Esophagus muscularis mucosa (tissue), 4 donors: ENCODE results near the gene NEUROD2. TPM values are rescaled to one million over a fixed set of nuclear protein-coding genes. Genes with fewer than 3 reads are reported as not detected.
A peak's percentile ranks its signal among the peaks of the same experiment; 100 is the strongest.

ENCODE experiments used
- DNase-seq: peaks from one replicate; pipeline ENCODE4 v3.0.0-alpha.2; 2017; ENCODE audit errors: extremely low spot score
- H3K27ac ChIP-seq, 4 donors: fragments of 200-600 bp; sonication (generic); replicated peaks in 1 of 4; 1 replicate in 3 of 4; 2 replicates in 1 of 4; pipeline ENCODE4 v1.5.1; 2016 to 2019; ENCODE audit warnings: mild to moderate bottlenecking in 1 of 4
- H3K27me3 ChIP-seq, 4 donors: fragments of 200-600 bp; sonication (generic); one replicate each; pipeline versions ENCODE4 v1.5.1 to v1.6.0; 2016 to 2019
- H3K36me3 ChIP-seq, 4 donors: fragments of 200-600 bp; sonication (generic); one replicate each; pipeline ENCODE4 v1.5.1; 2016 to 2019
- H3K4me1 ChIP-seq, 4 donors: fragments of 200-600 bp; sonication (generic); one replicate each; pipeline ENCODE4 v1.5.1; 2016 to 2019
- H3K4me3 ChIP-seq, 4 donors: fragments of 200-600 bp; sonication (generic); 1 replicate in 2 of 4; 2 replicates in 2 of 4; pipeline ENCODE4 v1.5.1; 2016 to 2019; ENCODE audit warnings: mild to moderate bottlenecking in 4 of 4, moderate library complexity in 1 of 4
- H3K9me3 ChIP-seq, 4 donors: fragments of 200-600 bp; sonication (generic); 1 replicate in 3 of 4; 2 replicates in 1 of 4; pipeline ENCODE4 v1.5.1; 2016 to 2019
- CTCF ChIP-seq, 3 experiments: fragments of 200-600 bp in 2 of 3; fragments of 450-650 bp in 1 of 3; sonication (generic) in 2 of 3; IDR thresholded peaks; one replicate each; pipeline ENCODE4 v1.5.1; 2017 to 2019; ENCODE audit warnings: antibody characterized with exemption in 3 of 3, mild to moderate bottlenecking in 2 of 3, moderate library complexity in 1 of 3
- EP300 ChIP-seq: sonication (generic); formaldehyde crosslinking; IDR thresholded peaks from one replicate; pipeline ENCODE4 v1.6.1; 2017; ENCODE audit warnings: antibody characterized with exemption
- POLR2A ChIP-seq: fragments of 450-650 bp; IDR thresholded peaks from one replicate; pipeline ENCODE4 v1.6.1; 2017; ENCODE audit warnings: antibody characterized with exemption, moderate library complexity, mild to moderate bottlenecking, low read depth
- POLR2AphosphoS5 ChIP-seq, 2 donors: sonication (generic); formaldehyde crosslinking; IDR thresholded peaks; one replicate each; pipeline ENCODE4 v1.6.1; 2017; ENCODE audit warnings: antibody characterized with exemption in 2 of 2
- WGBS: methylation state at CpG from one replicate; pipeline ENCODE4 v1.1.5; 2018; 5-methylcytosine and 5-hydroxymethylcytosine counted together
- intact Hi-C: fragments of 100-400 bp; cut with DNase I; formaldehyde crosslinking; loops from one replicate; pipeline ENCODE4 v1.15.1; 2023
- total RNA-seq, 4 donors: library from RNA; depleted of rRNA; stranded (reverse); fragments of >200 nt; gene quantifications; one replicate each; pipeline versions ENCODE4 v1.1.0 to v1.2.1, GENCODE V29; 2016

The NEUROD2 gene
- total RNA-seq, 4 donors from 2014 or later, result not detected

GRCh38 chr17:39628655-39629493 lies 21.2 kb upstream of the NEUROD2 start:
- no peak overlapping the region for H3K27ac ChIP-seq
- intact Hi-C loops, result no loop called here
- no peaks in the 10 kb centered on the region for H3K36me3 ChIP-seq
- TF ChIP-seq CTCF (IDR thresholded peaks at IDR 0.05), result no peak
- no peak for TF ChIP-seq EP300
- no peak for TF ChIP-seq POLR2AphosphoS5 (IDR thresholded peaks at IDR 0.05)
- TF ChIP-seq POLR2A, result no peak
- DNase-seq, result no peak
- no peak overlapping the region for H3K4me3 ChIP-seq
- WGBS, result 68% methylated on average over 8 of the region's 10 CpGs
- peaks cover 0 to 89% (median 27%) of the 10 kb centered on the region in 4 donors for H3K27me3 ChIP-seq
- no peaks in the 10 kb centered on the region for H3K9me3 ChIP-seq
- peaks cover 11 to 20% (median 15%) of the 10 kb centered on the region in 4 donors for H3K4me1 ChIP-seq

- Histone ChIP-seq H3K36me3 (no peaks in the 10 kb centered on the region), H3K27ac (peak overlapping the region in 2 of 4 donors; percentile 1 to 50), H3K4me1 (peaks cover 11 to 26% (median 21%) of the 10 kb centered on the region in 4 donors), H3K27me3 (peaks cover 0 to 92% (median 27%) of the 10 kb centered on the region in 4 donors), H3K4me3 (peak overlapping the region; percentile 27 to 56 (median 41)), H3K9me3 (no peaks in the 10 kb centered on the region)
- TF ChIP-seq POLR2A, result no peak
- TF ChIP-seq EP300, result no peak
- TF ChIP-seq CTCF (IDR thresholded peaks at IDR 0.05), result no peak
- no peak for TF ChIP-seq POLR2AphosphoS5 (IDR thresholded peaks at IDR 0.05)
- no peak for DNase-seq
- 61% methylated on average over 11 of the region's 16 CpGs for WGBS
- intact Hi-C loops, result no loop called here
These were observed 20.2 kb upstream of the NEUROD2 start for GRCh38 chr17:39627712-39628516.

- intact Hi-C loops, result no loop called here
These were observed 19.5 kb upstream of the NEUROD2 start for GRCh38 chr17:39627047-39627711.

More at GRCh38 chr17:39627047-39627711, 19.5 kb upstream of the NEUROD2 start:
- DNase-seq, result no peak
- H3K27ac ChIP-seq, result peak overlapping the region in 3 of 4 donors; percentile 1 to 50 (median 26)
- no peaks in the 10 kb centered on the region for H3K9me3 ChIP-seq
- H3K4me1 ChIP-seq, result peaks cover 11 to 30% (median 24%) of the 10 kb centered on the region in 4 donors
- TF ChIP-seq POLR2A (no peak), EP300 (no peak), CTCF (IDR thresholded peaks at IDR 0.05) (no peak), POLR2AphosphoS5 (IDR thresholded peaks at IDR 0.05) (no peak)
- no peaks in the 10 kb centered on the region for H3K36me3 ChIP-seq
- peaks cover 0 to 86% (median 27%) of the 10 kb centered on the region in 4 donors for H3K27me3 ChIP-seq
- 6% methylated on average over 28 of the region's 72 CpGs for WGBS
- H3K4me3 ChIP-seq, result peak overlapping the region; percentile 27 to 56 (median 41)
